ENCODE measurements around the gene MEIOC. TPM values are rescaled to one million over a fixed set of nuclear protein-coding genes. Genes with fewer than 3 reads are reported as not detected.

MEIOC gene
- total RNA-seq, 1 experiment from 2014 or later = not detected

GRCh38 chr17:44608727-44609435, 47.4 kb upstream of the MEIOC start:
- Histone ChIP-seq H3K4me2 (no peak overlapping the region), H3K9me2 (ENCODE audit: insufficient read depth) (no peaks in the 10 kb centered on the region), H3K9me3 (ENCODE audit: insufficient read depth, low read depth) (no peaks in the 10 kb centered on the region), H3K79me2 (ENCODE audit: low read depth) (no peaks in the 10 kb centered on the region), H3K4me3 (no peak overlapping the region), H3K27ac (no peak overlapping the region), H3K36me3 (ENCODE audit: low read depth) (no peaks in the 10 kb centered on the region), H3K4me1 (replicated peaks; ENCODE audit: insufficient read depth) (no peaks in the 10 kb centered on the region), H2AFZ (no peak overlapping the region), H3K27me3 (ENCODE audit: insufficient read depth, low read depth) (no peaks in the 10 kb centered on the region), H3F3A (ENCODE audit: insufficient read depth, low read depth) (no peaks in the 10 kb centered on the region), H4K20me1 (ENCODE audit: insufficient read depth) (no peaks in the 10 kb centered on the region)
- DNase-seq = no peak
- intact Hi-C loops (cut with micrococcal nuclease; ENCODE audit: unreplicated experiment) = no loop called here
- TF ChIP-seq CTCF (conservative IDR thresholded peaks at IDR 0.05) (no peak), EZH2 (IDR thresholded peaks at IDR 0.05; ENCODE audit: low read depth) (no peak)
- ChIA-PET POLR2A (ENCODE audit: unreplicated experiment) (no interaction called here), CTCF (no interaction called here)
- BruUV-seq (replicated peaks) = no TSS peak

GRCh38 chr17:44610331-44610730, 45.9 kb upstream of the MEIOC start:
- Histone ChIP-seq H3K79me2 (ENCODE audit: low read depth) (no peaks in the 10 kb centered on the region), H3K4me1 (replicated peaks; ENCODE audit: insufficient read depth) (no peaks in the 10 kb centered on the region), H3K36me3 (ENCODE audit: low read depth) (no peaks in the 10 kb centered on the region), H3K27ac (no peak overlapping the region), H3K4me3 (no peak overlapping the region), H3F3A (ENCODE audit: insufficient read depth, low read depth) (no peaks in the 10 kb centered on the region), H3K9me3 (ENCODE audit: insufficient read depth, low read depth) (no peaks in the 10 kb centered on the region), H3K4me2 (no peak overlapping the region), H3K27me3 (ENCODE audit: insufficient read depth, low read depth) (no peaks in the 10 kb centered on the region), H2AFZ (no peak overlapping the region), H3K9me2 (ENCODE audit: insufficient read depth) (no peaks in the 10 kb centered on the region), H4K20me1 (ENCODE audit: insufficient read depth) (no peaks in the 10 kb centered on the region)
- DNase-seq = no peak
- ChIA-PET POLR2A (ENCODE audit: unreplicated experiment) (no interaction called here), CTCF (no interaction called here)
- TF ChIP-seq CTCF (conservative IDR thresholded peaks at IDR 0.05) = no peak
- TF ChIP-seq EZH2 (IDR thresholded peaks at IDR 0.05; ENCODE audit: low read depth) = no peak
- intact Hi-C loops (cut with micrococcal nuclease; ENCODE audit: unreplicated experiment) = no loop called here
- BruUV-seq (replicated peaks) = no TSS peak

- no TSS peak for BruUV-seq (replicated peaks)
- intact Hi-C loops (cut with micrococcal nuclease; ENCODE audit: unreplicated experiment) = no loop called here
- CTCF ChIA-PET = interaction anchor here (0.5 kb wide), 1 partner anchor 17 kb away, joined by 4 read pairs; no protein-coding TSS in a partner anchor
- Histone ChIP-seq H2AFZ (no peak overlapping the region), H3K9me3 (ENCODE audit: insufficient read depth, low read depth) (no peaks in the 10 kb centered on the region), H3K4me3 (no peak overlapping the region), H3K4me2 (no peak overlapping the region), H3K9me2 (ENCODE audit: insufficient read depth) (no peaks in the 10 kb centered on the region), H3F3A (ENCODE audit: insufficient read depth, low read depth) (no peaks in the 10 kb centered on the region), H3K27ac (no peak overlapping the region), H3K36me3 (ENCODE audit: low read depth) (no peaks in the 10 kb centered on the region), H3K79me2 (ENCODE audit: low read depth) (no peaks in the 10 kb centered on the region), H4K20me1 (ENCODE audit: insufficient read depth) (no peaks in the 10 kb centered on the region), H3K4me1 (replicated peaks; ENCODE audit: insufficient read depth) (no peaks in the 10 kb centered on the region), H3K27me3 (ENCODE audit: insufficient read depth, low read depth) (no peaks in the 10 kb centered on the region)
- POLR2A ChIA-PET (ENCODE audit: unreplicated experiment) = no interaction called here
- no peak for DNase-seq
- no peak for TF ChIP-seq CTCF (conservative IDR thresholded peaks at IDR 0.05)
Observed at GRCh38 chr17:44610871-44611270, 45.4 kb upstream of the MEIOC start.

All from PC-9 (cell line).